Anterior cingulate cortex (tissue), 58 donors: ENCODE results near the gene SLC66A1.

Source experiments
- DNase-seq, 58 donors: peaks; one replicate each; lab custom pipeline; 2025; lab: John Stamatoyannopoulos, UW

Gene SLC66A1

GRCh38 chr1:19341201-19342061, 29.3 kb downstream of the SLC66A1 start:
- peak in 30 of 58 donors; percentile 6 to 75 (median 24) for DNase-seq

GRCh38 chr1:19342062-19342750, 30.1 kb downstream of the SLC66A1 start:
- DNase-seq, result no peak

GRCh38 chr1:19342894-19343616, 30.9 kb downstream of the SLC66A1 start:
- no peak for DNase-seq

- no peak for DNase-seq
Observed at GRCh38 chr1:19343617-19344350, 31.7 kb downstream of the SLC66A1 start.

GRCh38 chr1:19344372-19344810, 32.3 kb downstream of the SLC66A1 start:
- peak in 48 of 58 donors; percentile 7 to 59 (median 32) for DNase-seq

- no peak for DNase-seq
Observed at GRCh38 chr1:19344831-19345230, 32.7 kb downstream of the SLC66A1 start.

- peak in 13 of 58 donors; percentile 7 to 37 (median 22) for DNase-seq
Observed at GRCh38 chr1:19345391-19345790, 33.3 kb downstream of the SLC66A1 start.

GRCh38 chr1:19346026-19346425, 33.9 kb downstream of the SLC66A1 start:
- DNase-seq, result no peak

GRCh38 chr1:19347533-19348172, 35.5 kb downstream of the SLC66A1 start:
- peak in 1 of 58 donors; percentile 13 for DNase-seq

- DNase-seq, result no peak
Observed at GRCh38 chr1:19348441-19349198, 36.5 kb downstream of the SLC66A1 start.

- DNase-seq, result no peak
Observed at GRCh38 chr1:19349999-19350398, 37.9 kb downstream of the SLC66A1 start.

GRCh38 chr1:19350566-19350965, 38.4 kb downstream of the SLC66A1 start:
- DNase-seq, result no peak

GRCh38 chr1:19351873-19352272, 39.7 kb downstream of the SLC66A1 start:
- no peak for DNase-seq

GRCh38 chr1:19352839-19353238, 40.7 kb downstream of the SLC66A1 start:
- DNase-seq, result no peak

GRCh38 chr1:19353596-19353995, 41.5 kb downstream of the SLC66A1 start:
- DNase-seq, result no peak

- no peak for DNase-seq
Observed at GRCh38 chr1:19354531-19354981, 42.4 kb downstream of the SLC66A1 start.

- no peak for DNase-seq
Observed at GRCh38 chr1:19356266-19356665, 44.1 kb downstream of the SLC66A1 start.

GRCh38 chr1:19357299-19357986, 45.3 kb downstream of the SLC66A1 start:
- no peak for DNase-seq
